ENCODE measurements around the gene NEURL1B.
"Not testable (repeated sequence)": the region's sequence is repeated elsewhere in the genome, so short reads cannot be mapped to it uniquely, and the experiment has no call there.

NEURL1B gene

DNA sequence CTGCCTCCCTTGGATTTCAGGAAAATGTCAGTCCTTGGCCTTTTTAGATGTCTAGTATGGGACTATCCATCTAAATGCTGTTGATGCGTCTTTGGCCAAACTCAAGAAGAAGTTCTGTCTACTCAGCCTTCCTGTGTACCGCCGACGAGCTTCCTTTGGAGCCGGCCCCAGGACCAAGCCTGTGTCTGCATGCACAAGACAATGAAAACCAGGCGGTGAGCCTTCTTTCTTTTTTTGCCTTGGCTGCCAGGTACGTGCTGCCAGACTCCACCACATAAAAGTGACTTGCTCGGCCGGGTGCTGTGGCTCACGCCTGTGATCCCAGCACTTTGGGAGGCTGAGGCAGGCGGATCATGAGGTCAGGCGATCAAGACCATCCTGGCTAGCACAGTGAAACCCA lies 6.0 kb upstream of the NEURL1B start:
- DNase-seq, result no peak

DNA sequence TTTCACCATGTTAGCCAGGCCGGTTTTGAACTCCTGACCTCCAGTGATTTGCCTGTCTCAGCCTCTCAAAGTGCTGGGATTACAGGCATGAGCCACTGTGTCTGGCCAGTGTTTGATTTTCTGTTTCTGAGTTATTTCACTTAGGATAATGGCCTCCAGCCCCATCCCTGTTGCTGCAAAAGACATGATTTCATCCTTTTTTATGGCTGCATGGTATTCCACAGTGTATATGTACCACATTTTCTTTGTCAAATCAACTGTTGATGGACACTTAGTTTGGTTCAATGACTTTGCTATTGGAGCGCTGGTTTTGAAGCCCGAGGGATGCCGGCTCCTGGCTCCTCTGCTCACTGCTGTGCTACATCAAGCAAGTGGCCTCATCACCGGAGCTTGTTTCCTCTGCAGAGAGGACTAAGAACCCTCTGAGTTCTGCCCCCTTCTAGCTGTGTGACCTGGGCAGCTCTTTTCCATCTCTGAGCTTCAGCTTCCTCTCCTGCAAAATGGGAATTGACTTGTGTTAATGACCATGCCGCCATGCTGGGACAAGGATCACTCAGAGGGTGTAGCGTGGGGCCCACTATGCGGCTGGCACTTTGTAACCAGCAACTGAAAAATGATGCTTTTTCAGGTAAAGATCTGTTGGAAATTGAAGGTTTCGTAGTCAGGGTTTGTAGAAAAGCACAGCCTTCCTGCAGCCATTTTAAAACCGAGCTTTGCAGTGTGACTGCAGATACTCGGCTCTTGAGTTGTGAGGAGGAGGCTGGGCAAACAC lies 4.6 kb upstream of the NEURL1B start:
- DNase-seq, result no peak

DNA sequence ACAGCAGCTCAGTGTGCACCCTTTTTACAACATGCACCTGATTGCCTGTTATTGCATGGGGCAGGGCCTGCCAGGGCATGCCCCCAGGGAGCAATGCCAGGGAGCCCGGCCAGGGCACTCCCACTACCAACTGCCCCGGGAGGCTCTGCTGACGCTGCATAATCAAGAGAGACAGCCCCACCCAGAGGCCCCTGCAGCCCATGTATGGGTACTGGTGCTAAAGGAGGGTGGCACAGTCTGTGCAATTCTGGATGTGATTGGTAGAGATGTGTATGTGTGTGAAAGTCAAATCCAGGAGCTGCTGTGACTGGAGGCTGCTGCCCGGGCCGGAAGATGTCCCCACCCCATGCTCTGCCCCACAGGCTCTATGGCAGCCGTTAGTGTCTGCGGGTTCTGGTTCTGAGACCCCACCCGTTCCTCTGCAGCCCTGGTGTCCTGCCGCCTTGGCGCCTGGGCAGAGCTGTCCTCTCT lies 3.9 kb upstream of the NEURL1B start:
- peak; percentile 44 for DNase-seq

DNA sequence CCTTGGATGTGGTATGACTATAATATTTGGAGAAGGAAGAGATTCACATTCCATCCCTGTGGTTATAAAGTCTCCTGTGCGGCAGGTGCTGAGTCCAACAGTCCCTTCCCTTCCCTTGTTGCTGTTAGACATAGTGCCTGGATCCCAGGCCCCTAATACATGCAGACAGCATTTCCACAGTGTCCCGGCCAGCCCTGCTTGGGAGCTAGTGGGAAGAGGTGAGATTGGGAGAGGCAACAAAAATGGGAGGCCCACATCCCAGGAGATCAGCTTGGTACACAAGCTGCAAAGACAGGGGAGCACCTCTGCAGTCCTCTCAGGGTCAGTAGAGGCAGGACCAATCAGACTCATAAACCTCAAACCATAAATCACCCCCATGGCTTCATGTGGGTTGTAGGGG lies 3.3 kb upstream of the NEURL1B start:
- DNase-seq, result no peak

DNA sequence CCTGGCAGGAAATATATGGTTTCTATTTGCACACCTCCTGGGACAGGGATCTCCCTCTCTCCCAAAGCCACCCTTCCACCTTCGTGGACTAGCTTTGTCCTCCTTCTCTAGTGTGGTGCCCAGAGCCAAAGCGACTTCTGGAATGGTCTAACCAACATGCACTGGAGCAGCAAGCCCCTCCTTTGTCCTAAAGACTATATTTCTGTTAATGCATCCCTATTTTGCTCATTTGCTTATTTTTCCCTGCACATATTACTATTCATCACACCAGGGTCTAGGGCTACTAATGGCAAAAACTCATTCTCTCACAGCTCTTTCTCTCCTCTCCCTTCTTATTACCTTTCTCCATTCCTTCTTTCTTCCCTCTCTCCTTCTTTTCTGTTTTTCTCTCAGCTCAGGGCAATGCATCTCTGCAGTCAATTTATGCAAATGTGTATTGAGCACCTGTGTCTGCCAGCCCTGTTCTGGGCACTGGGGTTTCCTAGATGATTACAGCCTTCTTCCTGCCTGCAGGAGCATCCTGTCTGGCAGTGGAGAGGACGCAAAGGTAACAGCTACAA lies 2.8 kb upstream of the NEURL1B start:
- no peak for DNase-seq

DNA sequence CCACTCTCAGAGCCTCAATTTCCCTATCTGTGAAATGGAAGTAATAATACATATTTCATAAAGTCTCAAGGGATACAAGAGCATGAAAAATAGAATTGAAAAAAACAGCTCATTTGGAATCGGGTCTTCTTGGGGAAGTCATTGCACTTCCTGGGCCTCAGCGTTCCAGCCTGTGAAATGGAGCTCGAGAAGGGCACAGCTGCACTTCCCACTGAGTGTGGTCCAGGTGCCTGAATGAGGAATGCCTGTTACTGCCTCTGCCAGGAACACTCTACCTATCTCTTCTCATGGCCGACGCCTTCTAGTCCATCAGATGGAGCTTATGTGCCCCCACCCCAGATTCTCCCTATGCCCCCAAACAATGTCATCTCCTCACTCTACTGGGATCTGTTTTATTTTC lies 924 bp upstream of the NEURL1B start:
- no peak for DNase-seq

DNA sequence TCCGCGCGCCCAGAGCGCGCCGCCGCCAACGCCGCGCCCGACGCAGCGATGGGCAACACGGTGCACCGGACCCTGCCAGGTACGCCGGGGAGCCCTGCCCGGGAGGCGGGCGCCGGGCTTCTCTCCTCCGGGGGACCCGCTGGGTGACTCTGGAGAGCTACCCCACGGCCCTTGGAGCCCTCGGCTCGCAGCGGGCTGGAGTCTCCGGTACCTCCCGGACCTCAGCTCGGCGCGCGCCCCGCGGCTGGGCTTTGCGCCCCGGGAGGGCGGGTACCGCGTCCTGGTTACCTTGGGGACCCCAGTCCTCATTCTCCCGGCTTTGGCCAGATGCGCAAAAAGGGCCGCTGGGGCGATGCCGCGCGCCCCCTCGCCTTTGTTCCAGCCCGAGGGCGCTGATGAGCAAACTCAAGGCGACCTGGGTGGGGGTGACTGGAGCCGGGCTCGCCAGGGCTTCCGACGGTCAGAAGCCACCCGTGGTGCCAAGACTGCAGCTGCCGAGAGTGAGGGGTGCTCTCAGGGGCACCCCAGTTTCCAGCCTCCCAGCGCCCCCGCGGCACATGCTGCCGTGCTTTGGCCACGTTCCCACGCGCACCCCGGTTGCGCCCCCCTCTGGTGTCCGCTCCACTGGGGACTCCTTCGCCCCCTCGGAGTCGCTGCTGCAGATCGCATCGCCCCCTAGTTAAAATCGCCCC lies 442 bp downstream of the NEURL1B start:
- no peak for DNase-seq

DNA sequence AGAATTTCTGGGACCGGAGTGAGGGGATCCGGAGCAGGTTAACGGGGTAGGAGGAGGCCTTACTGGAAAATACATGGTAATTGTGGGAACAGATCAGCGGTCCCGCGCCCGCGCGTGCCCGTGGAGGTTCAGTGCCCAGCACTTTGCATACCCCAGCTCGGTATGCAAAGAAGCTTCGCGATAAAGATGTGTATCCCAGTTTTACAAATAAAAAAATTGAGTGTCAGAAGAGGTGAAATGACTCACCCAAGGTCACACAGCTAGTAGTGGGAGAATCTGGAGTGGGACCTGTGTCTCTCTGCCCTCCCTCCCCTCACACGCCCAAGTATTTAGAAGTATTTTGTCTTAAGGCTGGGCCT lies 967 bp downstream of the NEURL1B start:
- no peak for DNase-seq

DNA sequence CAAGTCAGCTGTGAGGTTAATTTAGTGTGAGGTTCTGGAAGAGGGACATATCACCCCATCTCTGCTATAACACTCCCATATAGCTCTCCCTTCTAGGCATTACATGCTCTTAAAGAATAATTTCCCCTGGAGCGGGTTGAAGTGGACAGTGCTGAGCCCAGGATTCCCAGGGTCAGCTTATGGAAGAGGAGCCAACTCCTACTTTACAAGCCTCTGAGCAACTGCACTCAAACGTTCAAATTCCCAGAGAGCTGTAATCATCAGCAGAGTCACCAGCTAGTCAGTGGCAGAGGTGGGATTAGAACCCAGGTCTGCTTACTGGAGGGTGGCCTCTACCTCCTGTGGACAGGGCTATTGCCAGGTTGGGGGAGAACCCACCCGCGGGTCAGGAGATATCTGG lies 1.4 kb downstream of the NEURL1B start:
- DNase-seq, result no peak

DNA sequence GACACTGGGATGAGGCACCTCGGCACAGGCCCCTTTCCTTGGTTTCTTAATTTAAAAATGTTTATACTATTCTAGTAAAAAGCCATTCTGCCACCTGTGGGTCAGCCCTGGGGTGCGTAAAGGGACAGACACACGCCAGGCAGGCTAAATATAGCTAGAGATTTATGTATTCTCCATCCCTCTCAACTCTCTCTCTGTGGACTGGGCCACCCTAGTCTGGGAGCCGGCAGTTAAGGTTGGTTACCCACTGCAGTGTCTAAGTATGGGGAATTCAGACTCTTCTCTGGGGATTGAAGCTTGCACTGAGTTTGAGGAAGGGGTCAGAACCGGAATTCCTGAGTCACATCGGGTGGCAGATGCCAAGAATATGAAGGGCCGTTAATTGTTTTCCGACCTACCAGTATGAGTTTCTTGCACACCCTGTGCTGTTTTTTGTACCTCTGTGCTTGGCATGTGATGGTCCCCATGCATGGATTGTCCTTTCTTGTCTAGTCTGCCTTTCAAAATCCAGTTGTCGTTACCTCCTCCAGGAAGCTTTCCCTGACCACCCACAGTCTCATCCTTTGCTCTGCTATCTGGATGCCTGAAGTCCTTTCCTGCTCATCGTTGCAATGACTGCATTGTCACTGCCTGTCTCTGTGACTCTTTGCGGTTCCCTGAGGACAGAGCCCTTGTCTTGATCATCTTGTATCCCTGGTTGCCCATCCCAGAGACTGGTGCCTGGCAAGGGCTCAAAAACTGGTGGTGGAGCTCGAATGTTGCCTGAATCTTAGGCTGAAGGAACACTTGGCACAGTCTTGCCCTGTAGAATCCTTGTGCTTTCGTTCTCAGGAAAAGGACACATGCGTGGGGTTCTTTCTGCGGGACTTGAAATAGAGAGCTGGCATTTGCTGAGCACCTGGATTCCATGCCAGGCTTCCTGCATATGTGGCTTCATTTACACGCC lies 2.1 kb downstream of the NEURL1B start:
- DNase-seq, result no peak

DNA sequence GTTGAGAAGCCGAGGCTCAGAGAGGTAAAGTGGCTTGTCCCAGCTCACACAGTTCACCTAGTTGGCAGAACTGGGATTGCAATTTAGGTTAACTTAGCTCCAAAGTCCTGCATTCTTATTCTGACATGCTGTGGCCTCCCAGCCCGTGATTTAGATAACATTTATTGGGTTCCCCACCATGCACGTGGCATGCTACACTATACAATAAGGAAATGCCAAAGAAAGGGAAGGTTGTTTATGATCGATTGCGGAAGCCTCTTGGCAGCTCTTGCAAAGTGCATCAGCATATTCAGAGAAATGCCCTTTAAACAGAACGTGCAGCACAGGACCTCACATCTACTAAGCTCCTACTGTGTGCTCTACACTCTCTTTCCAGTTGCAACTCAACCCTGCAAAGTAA lies 3.2 kb downstream of the NEURL1B start:
- no peak for DNase-seq

DNA sequence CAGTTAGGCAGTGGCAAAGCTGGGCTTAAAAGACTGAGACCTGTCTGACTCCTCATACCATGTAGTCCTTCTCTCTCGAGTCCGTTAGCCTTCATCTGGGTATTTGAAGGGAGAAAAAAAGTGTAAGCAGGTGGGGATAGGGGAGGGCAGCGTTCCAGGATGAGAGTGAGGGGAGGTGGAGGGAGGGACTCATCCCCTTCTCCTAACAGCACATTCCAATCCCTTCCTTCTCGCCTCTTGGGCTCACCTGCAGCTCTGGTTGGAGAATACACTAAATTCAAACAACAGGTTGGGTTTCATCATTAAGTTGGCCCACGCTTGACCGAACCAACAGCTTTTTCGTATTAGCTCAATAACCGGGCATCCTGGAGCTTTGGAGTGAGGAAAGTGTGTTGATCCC lies 3.6 kb downstream of the NEURL1B start:
- DNase-seq, result no peak

DNA sequence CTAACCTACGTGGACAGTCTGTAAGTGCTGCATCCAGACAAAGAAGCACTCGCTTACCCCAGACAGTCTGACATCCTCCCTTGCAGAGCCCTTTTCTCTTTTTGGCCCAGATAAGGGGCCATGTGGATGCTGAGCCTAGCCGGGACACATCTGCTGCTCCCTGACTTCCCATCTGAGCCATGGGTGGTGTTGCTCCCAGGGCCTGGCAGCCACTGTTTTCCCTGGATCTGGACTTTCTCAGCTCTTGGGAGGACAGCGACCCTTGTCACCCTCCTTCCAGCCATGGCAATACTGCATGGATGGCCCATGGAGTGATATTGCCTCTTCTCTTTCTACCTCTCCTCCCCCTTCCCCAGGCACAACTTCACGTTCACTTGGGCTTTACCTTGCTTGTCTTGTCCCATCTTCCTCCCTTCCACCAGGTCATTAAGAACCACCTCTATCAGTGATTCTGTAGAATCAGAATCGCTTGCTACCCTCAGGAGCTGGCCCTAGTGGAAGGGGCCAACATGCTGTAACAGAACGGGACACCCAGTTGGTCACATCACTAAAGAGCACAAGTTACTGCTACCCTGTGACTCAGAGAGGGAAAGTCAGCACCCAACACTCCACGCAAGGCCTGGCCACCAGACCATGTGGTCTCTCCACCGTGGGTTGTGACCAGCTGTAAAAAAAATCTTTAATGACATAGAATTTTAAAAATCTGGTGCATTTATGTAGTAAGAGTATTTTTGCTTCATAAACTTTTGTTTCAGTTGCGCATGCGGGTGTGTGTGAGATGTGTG lies 4.4 kb downstream of the NEURL1B start:
- no peak for DNase-seq

DNA sequence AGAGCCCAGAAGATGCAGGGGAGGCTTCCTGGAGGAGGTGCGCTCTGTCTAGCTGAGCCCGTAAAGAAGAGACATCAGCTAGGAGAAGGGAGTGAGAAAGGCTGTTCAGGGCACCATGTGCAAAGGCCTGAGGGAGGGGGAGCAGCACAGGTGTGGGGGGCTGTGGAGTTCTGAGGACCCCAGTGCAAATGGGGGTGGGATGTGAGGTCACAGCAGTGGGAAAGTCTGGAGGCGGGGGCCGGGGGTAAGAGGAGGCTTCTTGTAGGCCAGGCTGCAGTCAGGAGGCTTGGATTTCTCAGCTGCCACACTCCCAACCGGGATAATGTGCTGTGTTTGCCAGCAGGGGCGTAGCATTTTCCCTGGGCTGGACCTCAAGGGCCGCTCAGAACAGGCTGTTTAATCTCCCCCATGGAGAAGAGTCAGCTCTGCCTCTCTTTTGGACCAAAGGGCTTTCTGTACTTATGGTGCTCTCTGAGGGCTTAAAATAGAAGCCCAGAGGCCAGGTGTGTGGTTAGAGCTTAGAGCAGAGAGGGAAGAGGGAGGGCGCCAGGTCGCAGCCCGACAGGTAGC lies 5.7 kb downstream of the NEURL1B start:
- DNase-seq, result peak; percentile 14

DNA sequence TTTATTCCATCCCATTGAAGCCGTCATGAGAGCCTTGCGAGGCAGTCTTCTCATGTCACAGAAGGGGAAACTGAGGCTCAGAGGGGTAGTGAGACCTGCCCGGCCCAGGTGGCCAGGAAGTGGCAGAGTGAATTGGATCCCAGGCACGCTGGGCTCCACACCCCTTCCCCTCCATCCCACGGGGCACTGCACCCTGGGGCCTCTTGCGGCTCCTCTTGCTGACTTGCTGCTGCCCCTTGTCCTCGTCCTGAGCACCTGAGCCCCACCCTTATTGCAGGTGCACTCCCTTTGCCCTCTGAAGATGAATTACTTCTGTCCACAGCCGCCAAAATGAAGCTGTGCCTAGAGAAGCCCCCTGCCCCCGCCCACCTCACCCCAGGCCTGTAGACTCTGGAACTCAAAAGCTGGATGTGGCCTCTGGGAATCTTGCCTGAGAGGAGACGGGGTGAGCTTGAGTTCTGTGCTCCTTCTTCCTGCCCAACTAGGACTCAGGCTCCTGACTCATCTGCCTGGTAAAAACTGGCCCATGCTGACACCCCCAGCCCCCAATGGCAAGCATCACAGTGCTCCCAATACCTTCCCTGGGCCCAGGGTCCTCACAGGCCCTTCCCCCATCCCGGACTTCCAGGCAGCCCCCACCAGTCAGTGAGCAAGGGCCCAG lies 6.4 kb downstream of the NEURL1B start:
- no peak for DNase-seq

DNA sequence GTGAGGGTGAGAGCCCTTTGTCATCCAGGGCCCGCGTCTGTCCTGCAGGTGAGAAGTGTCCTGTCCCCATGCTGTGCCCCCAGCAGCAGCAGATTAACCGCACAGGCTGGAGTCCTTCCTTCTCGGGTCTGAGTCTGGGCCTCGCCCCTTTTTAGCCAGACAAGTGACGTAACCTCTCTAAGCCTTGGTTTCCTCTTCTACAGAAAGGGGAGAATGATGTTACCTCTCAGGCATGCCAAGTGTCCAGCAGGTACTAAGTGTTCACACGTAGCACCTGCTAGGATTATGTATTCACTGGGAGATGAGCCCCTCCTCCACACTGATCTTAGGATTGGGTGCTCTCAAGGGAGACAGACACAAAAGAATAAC lies 6.9 kb downstream of the NEURL1B start:
- DNase-seq, result peak; percentile 55

DNA sequence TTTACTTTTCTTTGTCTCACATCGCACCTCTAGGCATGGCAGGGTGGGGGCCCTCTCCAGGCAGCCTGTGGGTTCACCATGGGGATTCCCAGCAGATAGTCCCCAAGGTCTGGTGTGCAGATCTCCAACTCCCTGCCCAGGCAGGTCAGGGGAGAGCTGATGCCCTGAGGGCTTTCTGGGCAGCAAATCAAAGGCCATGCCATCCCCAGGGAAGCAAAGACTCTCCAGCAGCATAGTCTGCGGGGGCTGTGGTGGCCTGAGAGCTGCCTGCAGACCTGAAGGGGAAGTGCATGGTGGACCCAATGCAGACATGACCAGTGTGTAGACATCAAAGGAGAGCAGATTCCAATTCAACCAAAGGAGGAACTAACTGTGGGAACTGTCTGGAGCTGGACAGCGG lies 7.7 kb downstream of the NEURL1B start:
- DNase-seq, result no peak

DNA sequence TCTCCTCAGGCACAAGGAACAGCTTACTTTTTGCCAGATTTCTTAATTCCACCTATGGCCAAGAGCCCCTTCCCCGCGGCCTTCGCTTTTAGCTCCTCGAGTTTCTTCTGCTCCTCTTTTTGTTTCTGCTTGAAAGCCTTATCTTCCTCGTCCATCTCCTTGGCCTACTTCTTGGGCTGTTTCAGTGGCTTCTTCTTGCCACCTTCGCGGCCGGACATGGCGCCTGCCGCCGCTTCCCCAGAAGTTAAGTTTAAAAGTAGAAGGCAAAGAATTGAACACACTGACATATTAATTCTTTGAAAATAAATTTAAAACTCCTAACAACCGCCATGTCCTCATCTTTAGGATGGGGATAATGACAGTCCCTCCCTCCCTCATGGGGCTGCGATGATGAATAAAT lies 15.4 kb downstream of the NEURL1B start:
- not testable (repeated sequence) for DNase-seq

DNA sequence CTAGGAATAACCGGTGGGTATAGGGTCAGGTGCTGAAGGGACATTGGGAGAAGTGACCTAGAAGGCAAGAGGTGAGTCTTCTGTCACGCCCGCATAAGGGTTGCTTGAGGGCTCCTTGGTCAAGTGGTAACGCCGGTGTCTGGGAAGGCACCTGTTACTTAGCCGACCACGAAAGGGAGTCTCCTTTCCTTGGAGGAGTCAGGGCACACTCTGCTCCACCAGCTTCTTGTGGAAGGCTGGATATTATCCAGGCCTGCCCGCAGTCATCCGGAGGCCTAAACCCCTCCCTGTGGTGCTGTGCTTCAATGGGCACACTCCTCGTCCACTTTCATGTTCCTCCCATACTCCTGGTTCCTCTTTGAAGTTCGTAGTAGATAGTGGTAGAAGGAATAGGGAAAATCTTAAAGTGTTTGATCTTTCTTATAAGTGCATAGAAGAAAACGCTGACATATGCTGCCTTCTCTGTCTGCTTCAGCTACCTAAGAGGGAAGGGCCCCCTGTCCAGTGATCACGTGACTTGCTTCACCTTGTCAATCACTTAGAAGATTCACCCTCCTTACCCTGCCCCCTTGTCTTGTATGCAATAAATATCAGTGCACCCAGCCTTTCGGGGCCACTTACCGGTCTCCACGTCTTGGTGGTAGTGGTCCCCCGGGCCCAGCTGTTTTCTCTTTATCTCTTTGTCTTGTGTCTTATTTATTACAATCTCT lies 16.6 kb downstream of the NEURL1B start:
- DNase-seq, result not testable (repeated sequence)

DNA sequence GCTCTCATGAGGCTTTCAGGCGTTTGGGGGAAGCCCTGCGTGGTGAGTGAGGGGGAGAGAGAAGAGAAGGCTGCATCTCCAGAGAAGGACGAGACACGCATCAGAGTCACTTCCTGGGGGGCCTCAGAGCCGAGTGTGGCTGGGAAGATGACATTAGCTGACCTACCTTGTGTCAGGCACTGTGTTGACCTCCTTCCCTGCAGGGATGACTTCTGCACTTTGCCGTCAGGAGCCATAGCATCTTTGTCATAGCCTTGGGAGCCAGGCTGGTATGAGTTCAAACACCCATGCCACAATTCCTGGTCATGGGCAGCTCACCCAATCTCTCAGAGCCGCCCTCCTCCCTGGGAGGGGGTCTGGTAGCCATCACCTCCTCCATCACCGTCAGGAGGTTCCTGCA lies 17.3 kb downstream of the NEURL1B start:
- no peak for DNase-seq

DNA sequence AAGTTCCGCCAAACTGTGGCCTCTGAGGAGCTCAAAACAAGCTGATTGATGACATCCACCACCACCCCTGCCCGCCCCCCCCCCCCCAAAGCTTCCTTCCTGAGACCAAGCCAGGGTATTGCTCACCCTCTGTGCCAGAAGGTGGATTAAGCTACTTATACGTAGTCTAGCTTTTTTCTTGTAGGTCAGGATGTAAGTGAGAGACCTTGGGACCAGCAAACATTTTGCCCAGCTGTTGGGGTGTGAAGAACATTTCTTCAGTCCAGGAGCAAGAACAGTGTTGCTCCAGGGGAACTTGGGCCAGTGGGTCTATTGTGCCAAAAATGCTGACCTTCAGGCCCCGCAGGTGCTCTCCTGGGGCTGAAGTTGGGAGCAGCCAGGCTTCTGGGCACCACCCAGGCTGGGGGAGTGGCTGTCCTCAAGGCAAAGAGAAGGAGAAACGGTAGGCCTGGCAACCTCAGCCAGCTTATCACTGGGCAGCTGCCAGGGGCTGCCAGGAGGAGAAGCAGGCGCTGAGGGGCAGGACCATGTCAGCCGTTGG lies 18.0 kb downstream of the NEURL1B start:
- DNase-seq, result no peak

Data from NCI-H2107 (cell line).